Liver (tissue), 9 donors: ENCODE measurements around the gene CCL19. TPM values are rescaled to one million over a fixed set of nuclear protein-coding genes. Genes with fewer than 3 reads are reported as not detected.

Source experiments
- DNase-seq: peaks from one replicate; pipeline ENCODE4 v3.0.0-alpha.2; 2017; ENCODE audit warnings: low spot score
- H3K27ac ChIP-seq, 2 donors: one replicate each; pipeline ENCODE4 v1.7.0; 2013; ENCODE audit warnings: inconsistent platforms in 2 of 2, low read length in 2 of 2, control low read depth in 1 of 2, low read depth in 1 of 2, mild to moderate bottlenecking in 1 of 2
- H3K27me3 ChIP-seq, 4 donors: one replicate each; pipeline versions ENCODE4 v1.6.1 to v1.7.0; 2013; ENCODE audit warnings: low read length in 3 of 4, inconsistent platforms in 1 of 4, mild to moderate bottlenecking in 1 of 4, moderate library complexity in 1 of 4; ENCODE audit not compliant: control insufficient read depth in 4 of 4, insufficient read depth in 4 of 4
- H3K36me3 ChIP-seq, 4 donors: one replicate each; pipeline versions ENCODE4 v1.6.1 to v1.7.0; 2013; ENCODE audit warnings: low read length in 3 of 4, mild to moderate bottlenecking in 3 of 4, low read depth in 1 of 4, moderate library complexity in 1 of 4; ENCODE audit not compliant: control insufficient read depth in 4 of 4, insufficient read depth in 3 of 4
- H3K4me1 ChIP-seq, 4 donors: one replicate each; pipeline versions ENCODE4 v1.6.1 to v1.7.0; 2013; ENCODE audit warnings: low read length in 3 of 4, mild to moderate bottlenecking in 3 of 4, moderate library complexity in 1 of 4; ENCODE audit not compliant: control insufficient read depth in 4 of 4, insufficient read depth in 4 of 4
- H3K4me3 ChIP-seq, 3 donors: one replicate each; pipeline versions ENCODE4 v1.6.1 to v1.7.0; 2013; ENCODE audit warnings: low read length in 3 of 3, control low read depth in 1 of 3, low read depth in 1 of 3, mild to moderate bottlenecking in 1 of 3
- H3K9ac ChIP-seq, 2 donors: one replicate each; pipeline ENCODE4 v1.7.0; 2013; ENCODE audit warnings: low read length in 2 of 2, mild to moderate bottlenecking in 2 of 2, moderate library complexity in 2 of 2, control low read depth in 1 of 2, low read depth in 1 of 2
- H3K9me3 ChIP-seq, 4 donors: one replicate each; pipeline versions ENCODE4 v1.6.1 to v1.7.0; 2013; ENCODE audit warnings: low read length in 3 of 4; ENCODE audit not compliant: control insufficient read depth in 4 of 4
- ATF3 ChIP-seq: IDR thresholded peaks from 2 replicates; pipeline ENCODE4 v1.6.1; 2016; ENCODE audit warnings: antibody characterized with exemption
- CTCF ChIP-seq: fragments of 150-350 bp; IDR thresholded peaks from 2 replicates; pipeline ENCODE4 v1.5.1; 2017; ENCODE audit warnings: improper control_type of control experiment, low read depth, low read length; ENCODE audit not compliant: missing input control
- EGR1 ChIP-seq, 2 donors: IDR thresholded peaks; 2 replicates each; pipeline ENCODE4 v1.6.1; 2016 to 2018; ENCODE audit warnings: antibody characterized with exemption in 2 of 2, low read depth in 2 of 2
- FOXA1 ChIP-seq: IDR thresholded peaks from 2 replicates; pipeline ENCODE4 v1.6.1; 2016; ENCODE audit warnings: antibody characterized with exemption
- FOXA2 ChIP-seq: IDR thresholded peaks from 2 replicates; pipeline ENCODE4 v1.6.1; 2016; ENCODE audit warnings: antibody characterized with exemption
- GABPA ChIP-seq, 2 donors: IDR thresholded peaks in 1 of 2; conservative IDR thresholded peaks in 1 of 2; 2 replicates each; pipeline ENCODE4 v1.6.1; 2016; ENCODE audit warnings: antibody characterized with exemption in 2 of 2, mild to moderate bottlenecking in 1 of 2, moderate library complexity in 1 of 2
- HNF4A ChIP-seq, 2 donors: conservative IDR thresholded peaks; 2 replicates each; pipeline ENCODE4 v1.6.1; 2016; ENCODE audit warnings: antibody characterized with exemption in 2 of 2, mild to moderate bottlenecking in 2 of 2
- HNF4G ChIP-seq: IDR thresholded peaks from 2 replicates; pipeline ENCODE4 v1.6.1; 2016; ENCODE audit warnings: antibody characterized with exemption
- JUND ChIP-seq, 2 donors: IDR thresholded peaks; 2 replicates each; pipeline ENCODE4 v1.6.1; 2016; ENCODE audit warnings: antibody characterized with exemption in 2 of 2
- NR2F2 ChIP-seq: IDR thresholded peaks from 2 replicates; pipeline ENCODE4 v1.6.1; 2016; ENCODE audit warnings: antibody characterized with exemption
- RAD21 ChIP-seq, 2 donors: IDR thresholded peaks; 2 replicates each; pipeline ENCODE4 v1.6.1; 2016; ENCODE audit warnings: antibody characterized with exemption in 2 of 2, mild to moderate bottlenecking in 2 of 2
- RXRA ChIP-seq, 2 donors: IDR thresholded peaks; 2 replicates each; pipeline ENCODE4 v1.6.1; 2017 to 2018; ENCODE audit warnings: antibody characterized with exemption in 2 of 2, mild to moderate bottlenecking in 1 of 2
- SP1 ChIP-seq: IDR thresholded peaks from 2 replicates; pipeline ENCODE4 v1.6.1; 2018; ENCODE audit warnings: antibody characterized with exemption, mild to moderate bottlenecking
- TAF1 ChIP-seq: conservative IDR thresholded peaks from 2 replicates; pipeline ENCODE4 v1.6.1; 2016; ENCODE audit warnings: antibody characterized with exemption, mild to moderate bottlenecking
- YY1 ChIP-seq: IDR thresholded peaks from 2 replicates; pipeline ENCODE4 v1.6.1; 2016; ENCODE audit warnings: antibody characterized with exemption, mild to moderate bottlenecking
- WGBS: extraction: QIAGEN DNeasy Blood & Tissue Kit; methylation state at CpG from one replicate; pipeline ENCODE4 v1.1.7; 2013; 5-methylcytosine and 5-hydroxymethylcytosine counted together
- polyA plus RNA-seq, 2 donors: library from polyadenylated mRNA; stranded (reverse) in 1 of 2; unstranded in 1 of 2; fragments of 200-250 nt in 1 of 2; fragments of >200 nt in 1 of 2; fragmentation: Nextera tagmentation in 1 of 2; extraction: Ambion mirVana in 1 of 2; gene quantifications; one replicate each; pipeline versions ENCODE4 v1.2.1 to v1.2.3, GENCODE V29; 2013 to 2015
- total RNA-seq, 2 donors: library from RNA; depleted of rRNA; stranded (reverse); fragments of >200 nt; gene quantifications; one replicate each; pipeline ENCODE4 v1.2.3, GENCODE V29; 2014
- TF ChIP-seq, protein P1 (sequence below): IDR thresholded peaks from 2 replicates; pipeline ENCODE4 v1.6.1; 2016; ENCODE audit warnings: antibody characterized with exemption
- TF ChIP-seq, protein P2 (sequence below): IDR thresholded peaks from 2 replicates; pipeline ENCODE4 v1.6.1; 2016; ENCODE audit warnings: antibody characterized with exemption
- TF ChIP-seq, protein P3 (sequence below): IDR thresholded peaks from 2 replicates; pipeline ENCODE4 v1.6.1; 2016; ENCODE audit warnings: antibody characterized with exemption, mild to moderate bottlenecking
- donor health status: healthy.
- donor health status: healthy.
- donor health status: healthy.
- donor health status: healthy.
- donor health status: healthy.

The CCL19 gene
- total and polyA plus RNA-seq, 4 donors = 0.33 to 2.9 (median 0.65) TPM; not detected in 1

DNA sequence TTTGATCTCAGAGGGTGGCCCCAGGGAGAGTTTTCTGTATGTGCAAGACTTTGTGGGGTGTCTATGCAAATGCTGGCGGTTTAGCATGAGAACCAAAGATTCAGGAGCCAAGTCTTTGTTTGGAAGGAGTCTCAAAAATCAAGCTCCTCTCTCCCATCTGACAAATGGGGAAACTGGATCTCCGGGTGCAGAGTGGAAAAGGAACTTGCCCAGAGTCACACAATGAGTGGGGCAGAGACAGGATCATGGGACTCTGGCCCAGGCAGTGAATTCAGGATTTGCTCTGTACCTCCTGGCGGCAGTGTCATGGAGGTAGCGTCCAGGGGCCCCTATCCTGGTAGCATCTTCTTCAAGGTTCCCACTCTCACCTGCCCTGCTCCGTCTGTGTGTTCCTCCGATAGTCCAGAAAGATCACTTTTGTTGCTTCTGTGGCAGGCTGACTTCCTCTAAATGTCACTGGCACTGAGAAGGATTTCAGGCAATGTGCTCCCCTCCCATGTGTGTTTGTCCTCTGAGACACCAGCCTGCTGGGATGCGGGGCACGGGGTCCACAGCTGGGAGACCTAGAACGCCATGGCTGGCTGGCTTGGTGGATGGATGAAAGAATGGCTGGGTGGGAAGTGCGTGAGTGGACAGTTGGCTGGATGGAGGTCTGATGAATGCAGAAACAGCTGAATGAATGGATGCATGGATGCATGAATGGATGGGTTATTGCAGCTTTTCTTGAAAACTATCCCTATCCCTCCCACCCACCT lies 3.6 kb downstream of the CCL19 start:
- 90% methylated on average over 10 of the region's 10 CpGs for WGBS
- Histone ChIP-seq H3K9me3 (no peaks in the 10 kb centered on the region), H3K4me3 (no peak overlapping the region), H3K4me1 (peaks cover 18 to 60% (median 49%) of the 10 kb centered on the region in 4 donors), H3K27me3 (no peaks in the 10 kb centered on the region), H3K36me3 (no peaks in the 10 kb centered on the region), H3K27ac (no peak overlapping the region), H3K9ac (no peak overlapping the region)
- no peak for DNase-seq
- TF ChIP-seq, protein P1, sequence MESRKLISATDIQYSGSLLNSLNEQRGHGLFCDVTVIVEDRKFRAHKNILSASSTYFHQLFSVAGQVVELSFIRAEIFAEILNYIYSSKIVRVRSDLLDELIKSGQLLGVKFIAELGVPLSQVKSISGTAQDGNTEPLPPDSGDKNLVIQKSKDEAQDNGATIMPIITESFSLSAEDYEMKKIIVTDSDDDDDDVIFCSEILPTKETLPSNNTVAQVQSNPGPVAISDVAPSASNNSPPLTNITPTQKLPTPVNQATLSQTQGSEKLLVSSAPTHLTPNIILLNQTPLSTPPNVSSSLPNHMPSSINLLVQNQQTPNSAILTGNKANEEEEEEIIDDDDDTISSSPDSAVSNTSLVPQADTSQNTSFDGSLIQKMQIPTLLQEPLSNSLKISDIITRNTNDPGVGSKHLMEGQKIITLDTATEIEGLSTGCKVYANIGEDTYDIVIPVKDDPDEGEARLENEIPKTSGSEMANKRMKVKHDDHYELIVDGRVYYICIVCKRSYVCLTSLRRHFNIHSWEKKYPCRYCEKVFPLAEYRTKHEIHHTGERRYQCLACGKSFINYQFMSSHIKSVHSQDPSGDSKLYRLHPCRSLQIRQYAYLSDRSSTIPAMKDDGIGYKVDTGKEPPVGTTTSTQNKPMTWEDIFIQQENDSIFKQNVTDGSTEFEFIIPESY = no peak
- TF ChIP-seq, protein P2, sequence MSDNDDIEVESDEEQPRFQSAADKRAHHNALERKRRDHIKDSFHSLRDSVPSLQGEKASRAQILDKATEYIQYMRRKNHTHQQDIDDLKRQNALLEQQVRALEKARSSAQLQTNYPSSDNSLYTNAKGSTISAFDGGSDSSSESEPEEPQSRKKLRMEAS = no peak
- TF ChIP-seq YY1 (no peak), FOXA2 (no peak), FOXA1 (no peak), HNF4G (no peak), JUND (IDR thresholded peaks at IDR 0.05) (no peak), HNF4A (conservative IDR thresholded peaks at IDR 0.05) (no peak), RAD21 (IDR thresholded peaks at IDR 0.05) (no peak), RXRA (IDR thresholded peaks at IDR 0.05) (no peak), NR2F2 (no peak), EGR1 (IDR thresholded peaks at IDR 0.05; ENCODE audit: low read depth in 2 of 2) (no peak)
- TF ChIP-seq, protein P3, sequence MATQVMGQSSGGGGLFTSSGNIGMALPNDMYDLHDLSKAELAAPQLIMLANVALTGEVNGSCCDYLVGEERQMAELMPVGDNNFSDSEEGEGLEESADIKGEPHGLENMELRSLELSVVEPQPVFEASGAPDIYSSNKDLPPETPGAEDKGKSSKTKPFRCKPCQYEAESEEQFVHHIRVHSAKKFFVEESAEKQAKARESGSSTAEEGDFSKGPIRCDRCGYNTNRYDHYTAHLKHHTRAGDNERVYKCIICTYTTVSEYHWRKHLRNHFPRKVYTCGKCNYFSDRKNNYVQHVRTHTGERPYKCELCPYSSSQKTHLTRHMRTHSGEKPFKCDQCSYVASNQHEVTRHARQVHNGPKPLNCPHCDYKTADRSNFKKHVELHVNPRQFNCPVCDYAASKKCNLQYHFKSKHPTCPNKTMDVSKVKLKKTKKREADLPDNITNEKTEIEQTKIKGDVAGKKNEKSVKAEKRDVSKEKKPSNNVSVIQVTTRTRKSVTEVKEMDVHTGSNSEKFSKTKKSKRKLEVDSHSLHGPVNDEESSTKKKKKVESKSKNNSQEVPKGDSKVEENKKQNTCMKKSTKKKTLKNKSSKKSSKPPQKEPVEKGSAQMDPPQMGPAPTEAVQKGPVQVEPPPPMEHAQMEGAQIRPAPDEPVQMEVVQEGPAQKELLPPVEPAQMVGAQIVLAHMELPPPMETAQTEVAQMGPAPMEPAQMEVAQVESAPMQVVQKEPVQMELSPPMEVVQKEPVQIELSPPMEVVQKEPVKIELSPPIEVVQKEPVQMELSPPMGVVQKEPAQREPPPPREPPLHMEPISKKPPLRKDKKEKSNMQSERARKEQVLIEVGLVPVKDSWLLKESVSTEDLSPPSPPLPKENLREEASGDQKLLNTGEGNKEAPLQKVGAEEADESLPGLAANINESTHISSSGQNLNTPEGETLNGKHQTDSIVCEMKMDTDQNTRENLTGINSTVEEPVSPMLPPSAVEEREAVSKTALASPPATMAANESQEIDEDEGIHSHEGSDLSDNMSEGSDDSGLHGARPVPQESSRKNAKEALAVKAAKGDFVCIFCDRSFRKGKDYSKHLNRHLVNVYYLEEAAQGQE = no peak

GRCh38 chr9:34686732-34687131 lies 4.3 kb downstream of the CCL19 start:
- H3K27me3 ChIP-seq = no peaks in the 10 kb centered on the region
- H3K9me3 ChIP-seq = no peaks in the 10 kb centered on the region
- peaks cover 18 to 60% (median 49%) of the 10 kb centered on the region in 4 donors for H3K4me1 ChIP-seq
- no peak overlapping the region for H3K9ac ChIP-seq
- no peak for DNase-seq
- H3K4me3 ChIP-seq = no peak overlapping the region
- WGBS = 81% methylated on average over 1 of the region's 1 CpG
- H3K36me3 ChIP-seq = no peaks in the 10 kb centered on the region
- no peak overlapping the region for H3K27ac ChIP-seq
- TF ChIP-seq HNF4G (no peak), FOXA2 (no peak), ATF3 (no peak), CTCF (no peak), RAD21 (IDR thresholded peaks at IDR 0.05) (no peak), HNF4A (conservative IDR thresholded peaks at IDR 0.05) (no peak), TAF1 (no peak), GABPA (IDR thresholded peaks at IDR 0.05 in 1 of 2, conservative IDR thresholded peaks at IDR 0.05 in 1 of 2) (no peak), FOXA1 (no peak), EGR1 (IDR thresholded peaks at IDR 0.05; ENCODE audit: low read depth in 2 of 2) (no peak), SP1 (no peak)
- TF ChIP-seq, protein P2 = no peak
- TF ChIP-seq, protein P1 = no peak
